ENCODE results near the gene KRTAP5-10.
"Not testable (repeated sequence)": the region's sequence is repeated elsewhere in the genome, so short reads cannot be mapped to it uniquely, and the experiment has no call there.

Gene KRTAP5-10

GRCh38 chr11:71574418-71574817 is 9.1 kb downstream of the KRTAP5-10 start:
- no peak for DNase-seq

- DNase-seq, result no peak
Measured at GRCh38 chr11:71575723-71576424, 10.5 kb downstream of the KRTAP5-10 start.

- DNase-seq, result not testable (repeated sequence)
Measured at GRCh38 chr11:71576688-71577465, 11.5 kb downstream of the KRTAP5-10 start.

GRCh38 chr11:71577469-71578004 is 12.2 kb downstream of the KRTAP5-10 start:
- no peak for DNase-seq

- not testable (repeated sequence) for DNase-seq
Measured at GRCh38 chr11:71579513-71579912, 14.2 kb downstream of the KRTAP5-10 start.

GRCh38 chr11:71580057-71581003 is 15.0 kb downstream of the KRTAP5-10 start:
- peak; percentile 67 for DNase-seq

GRCh38 chr11:71581826-71582225 is 16.5 kb downstream of the KRTAP5-10 start:
- DNase-seq, result no peak

GRCh38 chr11:71582309-71582895 is 17.0 kb downstream of the KRTAP5-10 start, which contains the start of gene KRTAP5-11:
TSS of gene KRTAP5-11 (minus strand) at chr11:71582875. CDS start at chr11:71582837, 38 bp downstream.
- DNase-seq, result no peak

- DNase-seq, result not testable (repeated sequence)
Measured at GRCh38 chr11:71582969-71583368, 17.6 kb downstream of the KRTAP5-10 start.

GRCh38 chr11:71585673-71586072 is 20.3 kb downstream of the KRTAP5-10 start:
- not testable (repeated sequence) for DNase-seq

GRCh38 chr11:71588314-71588713 is 23.0 kb downstream of the KRTAP5-10 start:
- peak; percentile 23 for DNase-seq

GRCh38 chr11:71588822-71589545 is 23.6 kb downstream of the KRTAP5-10 start:
- DNase-seq, result not testable (repeated sequence)

- not testable (repeated sequence) for DNase-seq
Measured at GRCh38 chr11:71589546-71589920, 24.2 kb downstream of the KRTAP5-10 start.

- not testable (repeated sequence) for DNase-seq
Measured at GRCh38 chr11:71603221-71603620, 37.9 kb downstream of the KRTAP5-10 start.

GRCh38 chr11:71604798-71605488 is 39.6 kb downstream of the KRTAP5-10 start:
- DNase-seq, result not testable (repeated sequence)

- DNase-seq, result not testable (repeated sequence)
Measured at GRCh38 chr11:71606853-71607519, 41.6 kb downstream of the KRTAP5-10 start.

GRCh38 chr11:71607520-71608216 is 42.3 kb downstream of the KRTAP5-10 start:
- DNase-seq, result not testable (repeated sequence)

GRCh38 chr11:71608272-71608671 is 42.9 kb downstream of the KRTAP5-10 start:
- DNase-seq, result not testable (repeated sequence)

GRCh38 chr11:71611218-71611910 is 46.0 kb downstream of the KRTAP5-10 start:
- DNase-seq, result not testable (repeated sequence)
